ENCODE data around the gene PDE4B.

DNA sequence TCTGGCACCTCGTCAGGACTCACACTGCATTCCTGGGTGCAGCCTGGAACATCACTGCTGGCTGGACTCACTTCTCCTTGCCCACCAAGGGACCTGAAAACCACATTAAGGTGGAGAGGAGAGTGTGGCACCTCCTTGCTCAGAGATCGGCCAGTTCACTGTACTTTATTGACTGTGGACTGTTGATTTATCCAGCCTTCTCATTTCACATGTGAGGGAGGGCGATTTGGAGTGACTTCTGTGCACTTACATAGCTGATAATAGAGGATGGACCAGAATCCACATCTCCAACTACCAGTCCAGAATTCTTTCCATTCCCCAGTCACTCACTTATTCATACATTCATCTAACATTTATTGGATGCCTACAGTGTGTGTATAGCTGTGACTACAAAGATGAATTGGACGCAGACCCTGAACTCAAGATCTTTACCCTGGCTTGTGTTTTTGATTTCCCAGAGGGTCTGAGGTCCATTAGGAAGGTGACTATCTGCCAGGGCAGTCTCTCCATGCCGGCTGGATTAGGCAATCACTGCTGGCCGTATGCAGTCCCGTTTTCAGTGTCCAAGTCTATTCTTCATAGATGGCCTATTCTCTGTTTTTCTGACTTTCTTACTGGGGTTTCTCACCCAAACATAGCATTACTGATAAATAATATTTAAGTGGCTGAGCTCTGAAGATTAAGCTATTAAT is 507.7 kb downstream of the PDE4B start:
- TF ChIP-seq, protein P1, sequence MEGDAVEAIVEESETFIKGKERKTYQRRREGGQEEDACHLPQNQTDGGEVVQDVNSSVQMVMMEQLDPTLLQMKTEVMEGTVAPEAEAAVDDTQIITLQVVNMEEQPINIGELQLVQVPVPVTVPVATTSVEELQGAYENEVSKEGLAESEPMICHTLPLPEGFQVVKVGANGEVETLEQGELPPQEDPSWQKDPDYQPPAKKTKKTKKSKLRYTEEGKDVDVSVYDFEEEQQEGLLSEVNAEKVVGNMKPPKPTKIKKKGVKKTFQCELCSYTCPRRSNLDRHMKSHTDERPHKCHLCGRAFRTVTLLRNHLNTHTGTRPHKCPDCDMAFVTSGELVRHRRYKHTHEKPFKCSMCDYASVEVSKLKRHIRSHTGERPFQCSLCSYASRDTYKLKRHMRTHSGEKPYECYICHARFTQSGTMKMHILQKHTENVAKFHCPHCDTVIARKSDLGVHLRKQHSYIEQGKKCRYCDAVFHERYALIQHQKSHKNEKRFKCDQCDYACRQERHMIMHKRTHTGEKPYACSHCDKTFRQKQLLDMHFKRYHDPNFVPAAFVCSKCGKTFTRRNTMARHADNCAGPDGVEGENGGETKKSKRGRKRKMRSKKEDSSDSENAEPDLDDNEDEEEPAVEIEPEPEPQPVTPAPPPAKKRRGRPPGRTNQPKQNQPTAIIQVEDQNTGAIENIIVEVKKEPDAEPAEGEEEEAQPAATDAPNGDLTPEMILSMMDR (conservative IDR thresholded peaks at IDR 0.05; ENCODE audit: low read length), result no peak
- TF ChIP-seq EZH2phosphoT487 (IDR thresholded peaks at IDR 0.05; ENCODE audit: borderline replicate concordance), result no peak

Data from Loucy (cell line).